MM.1S (cell line): ENCODE results near the gene SLC12A3.

Experiments used
- DNase-seq: peaks from one replicate; pipeline ENCODE4 v3.0.0-alpha.2; 2015
- H2AFZ ChIP-seq: fragments of 300-600 bp; sonication (generic); 2 replicates; pipeline ENCODE4 v1.6.0; 2016; ENCODE audit warnings: antibody characterized with exemption, low read length
- H3F3A ChIP-seq: fragments of 300-600 bp; sonication (generic); 2 replicates; pipeline ENCODE4 v1.6.1; 2016; ENCODE audit warnings: mild to moderate bottlenecking, antibody characterized with exemption, low read length, moderate library complexity, mixed read lengths; ENCODE audit not compliant: insufficient read depth
- H3K27ac ChIP-seq: fragments of 300-600 bp; sonication (generic); 2 replicates; pipeline ENCODE4 v1.5.1; 2016; ENCODE audit warnings: mild to moderate bottlenecking, low read length
- H3K27me3 ChIP-seq: fragments of 300-600 bp; sonication (generic); replicated peaks from 2 replicates; pipeline ENCODE4 v1.6.0; 2016; ENCODE audit warnings: low read length; ENCODE audit not compliant: insufficient read depth
- H3K36me3 ChIP-seq: fragments of 300-600 bp; sonication (generic); replicated peaks from 2 replicates; pipeline ENCODE4 v1.6.1; 2016; ENCODE audit warnings: mild to moderate bottlenecking, low read length, mixed read lengths; ENCODE audit not compliant: insufficient read depth
- H3K4me1 ChIP-seq: fragments of 300-600 bp; sonication (generic); 2 replicates; pipeline ENCODE4 v1.6.1; 2016; ENCODE audit warnings: low read length, mixed read lengths
- H3K4me2 ChIP-seq: fragments of 300-600 bp; sonication (generic); 2 replicates; pipeline ENCODE4 v1.6.0; 2016; ENCODE audit warnings: low read depth, low read length
- H3K4me3 ChIP-seq: fragments of 300-600 bp; sonication (generic); 2 replicates; pipeline ENCODE4 v1.5.1; 2016; ENCODE audit warnings: low read length, mixed read lengths
- H3K79me2 ChIP-seq: fragments of 300-600 bp; sonication (generic); 2 replicates; pipeline ENCODE4 v1.6.1; 2016; ENCODE audit warnings: mixed run types, low read length, mixed read lengths
- H3K9ac ChIP-seq: fragments of 300-600 bp; sonication (generic); 2 replicates; pipeline ENCODE4 v1.6.1; 2016; ENCODE audit warnings: low read length, mixed read lengths
- H3K9me2 ChIP-seq: fragments of 300-600 bp; sonication (generic); replicated peaks from 2 replicates; pipeline ENCODE4 v1.6.1; 2016; ENCODE audit warnings: mild to moderate bottlenecking, low read length, mixed read lengths; ENCODE audit not compliant: insufficient read depth
- H3K9me3 ChIP-seq: fragments of 300-600 bp; sonication (generic); replicated peaks from 2 replicates; pipeline ENCODE4 v1.6.1; 2016; ENCODE audit warnings: mild to moderate bottlenecking, low read length, mixed read lengths; ENCODE audit not compliant: insufficient read depth
- H4K20me1 ChIP-seq: fragments of 300-600 bp; sonication (generic); 2 replicates; pipeline ENCODE4 v1.6.1; 2016; ENCODE audit warnings: mild to moderate bottlenecking, low read length, moderate library complexity, mixed read lengths; ENCODE audit not compliant: insufficient read depth
- CTCF ChIP-seq: fragments of 300-600 bp; sonication (generic); IDR thresholded peaks from 2 replicates; pipeline ENCODE4 v1.5.1; 2016; ENCODE audit warnings: antibody characterized with exemption, low read length, mixed read lengths
- EZH2 ChIP-seq: fragments of 300-600 bp; sonication (generic); optimal IDR thresholded peaks from 2 replicates; pipeline ENCODE3; 2017; ENCODE audit warnings: low read depth, mild to moderate bottlenecking, antibody characterized with exemption, low read length, mixed read lengths
- EZH2phosphoT487 ChIP-seq: fragments of 300-600 bp; sonication (generic); IDR thresholded peaks from 2 replicates; pipeline ENCODE4 v1.6.1; 2018; ENCODE audit warnings: antibody characterized with exemption, low read length

The SLC12A3 gene

GRCh38 chr16:56852968-56853367, 12.0 kb upstream of the SLC12A3 start:
- Histone ChIP-seq H3K9me2 (no peaks in the 10 kb centered on the region), H3K9me3 (no peaks in the 10 kb centered on the region), H3K4me2 (no peak overlapping the region), H4K20me1 (no peaks in the 10 kb centered on the region), H2AFZ (no peak overlapping the region), H3K9ac (no peak overlapping the region), H3K4me1 (peaks cover 2% of the 10 kb centered on the region), H3K27me3 (no peaks in the 10 kb centered on the region), H3K27ac (no peak overlapping the region), H3F3A (no peaks in the 10 kb centered on the region; the same call in 1 of the 2 replicates), H3K4me3 (no peak overlapping the region), H3K36me3 (no peaks in the 10 kb centered on the region), H3K79me2 (no peaks in the 10 kb centered on the region)
- DNase-seq, result no peak
- TF ChIP-seq CTCF (no peak), EZH2 (no peak), EZH2phosphoT487 (no peak)

GRCh38 chr16:56855201-56855600, 9.8 kb upstream of the SLC12A3 start:
- Histone ChIP-seq H3F3A (peaks cover 7% of the 10 kb centered on the region), H3K27ac (no peak overlapping the region), H3K79me2 (no peaks in the 10 kb centered on the region), H2AFZ (no peak overlapping the region), H3K9me3 (no peaks in the 10 kb centered on the region), H3K9me2 (no peaks in the 10 kb centered on the region), H3K4me2 (no peak overlapping the region), H3K4me3 (no peak overlapping the region), H3K4me1 (peaks cover 9% of the 10 kb centered on the region), H4K20me1 (no peaks in the 10 kb centered on the region), H3K9ac (no peak overlapping the region), H3K27me3 (no peaks in the 10 kb centered on the region), H3K36me3 (no peaks in the 10 kb centered on the region)
- no peak for DNase-seq
- TF ChIP-seq EZH2phosphoT487 (no peak), CTCF (no peak), EZH2 (no peak)

- Histone ChIP-seq H3K79me2 (no peaks in the 10 kb centered on the region), H3K4me3 (no peak overlapping the region), H3K36me3 (no peaks in the 10 kb centered on the region), H3K4me2 (no peak overlapping the region), H3K9ac (no peak overlapping the region), H3K9me3 (no peaks in the 10 kb centered on the region), H3K27me3 (no peaks in the 10 kb centered on the region), H3F3A (peaks cover 13% of the 10 kb centered on the region), H3K27ac (no peak overlapping the region), H4K20me1 (no peaks in the 10 kb centered on the region), H3K9me2 (no peaks in the 10 kb centered on the region), H2AFZ (no peak overlapping the region), H3K4me1 (peaks cover 15% of the 10 kb centered on the region)
- no peak for TF ChIP-seq CTCF
- TF ChIP-seq EZH2phosphoT487, result no peak
- no peak for TF ChIP-seq EZH2
- no peak for DNase-seq
Observed at GRCh38 chr16:56855946-56856345, 9.1 kb upstream of the SLC12A3 start.
